PC-3 (cell line): ENCODE results near the gene RHEX. TPM values are rescaled to one million over a fixed set of nuclear protein-coding genes. Genes with fewer than 3 reads are reported as not detected.

Source experiments
- ATAC-seq: fragments of 200-7000 bp; cut with Tn5 transposase; 2 replicates; pipeline ENCODE4 v1.9.1; 2020; ENCODE audit warnings: mild to moderate bottlenecking, moderate library complexity
- BruUV-seq: library from RNA; stranded (reverse); fragments of 400-500 nt; replicated peaks from 2 replicates; lab custom pipeline; 2021; lab: Mats Ljungman, UMichigan
- CTCF ChIA-PET: fragments of 300-600 bp; sonication (Branson Sonifier 250); formaldehyde crosslinking; loops from one replicate; lab custom pipeline; 2022; ENCODE audit warnings: antibody characterized with exemption; lab: Charles Lee
- POLR2A ChIA-PET: fragments of 300-600 bp; sonication (Branson Sonifier 250); formaldehyde crosslinking; loops from one replicate; lab custom pipeline; 2022; ENCODE audit warnings: antibody characterized with exemption; ENCODE audit not compliant: unreplicated experiment; lab: Charles Lee
- DNase-seq: peaks from one replicate; pipeline ENCODE4 v3.0.0-alpha.2; 2015
- H2AFZ ChIP-seq: fragments of 300-600 bp; sonication (generic); 2 replicates; pipeline ENCODE4 v1.6.0; 2016; ENCODE audit warnings: antibody characterized with exemption, low read length
- H3F3A ChIP-seq: fragments of 300-600 bp; sonication (generic); one replicate; pipeline ENCODE4 v1.6.0; 2017; ENCODE audit warnings: antibody characterized with exemption, low read length, control low read depth, mild to moderate bottlenecking; ENCODE audit not compliant: unreplicated experiment
- H3K27ac ChIP-seq: fragments of 300-600 bp; sonication (generic); 2 replicates; pipeline ENCODE4 v1.5.1; 2016; ENCODE audit warnings: mild to moderate bottlenecking, low read length
- H3K27me3 ChIP-seq: fragments of 300-600 bp; sonication (generic); 2 replicates; pipeline ENCODE4 v1.6.1; 2016; ENCODE audit warnings: low read length, mixed read lengths
- H3K36me3 ChIP-seq: fragments of 300-600 bp; sonication (generic); 2 replicates; pipeline ENCODE4 v1.6.1; 2016; ENCODE audit warnings: low read depth, mixed run types, low read length, mixed read lengths
- H3K4me1 ChIP-seq: fragments of 300-600 bp; sonication (generic); 2 replicates; pipeline ENCODE4 v1.5.1; 2016; ENCODE audit warnings: low read length; ENCODE audit not compliant: insufficient read depth
- H3K4me2 ChIP-seq: fragments of 300-600 bp; sonication (generic); 2 replicates; pipeline ENCODE4 v1.6.0; 2016; ENCODE audit warnings: low read length
- H3K4me3 ChIP-seq: fragments of 300-600 bp; sonication (generic); 2 replicates; pipeline ENCODE4 v1.5.1; 2016; ENCODE audit warnings: mild to moderate bottlenecking, low read length, mixed read lengths
- H3K79me2 ChIP-seq: fragments of 300-600 bp; sonication (generic); 2 replicates; pipeline ENCODE4 v1.6.1; 2017; ENCODE audit warnings: low read length, mixed read lengths
- H3K9ac ChIP-seq: fragments of 300-600 bp; sonication (generic); 2 replicates; pipeline ENCODE4 v1.6.0; 2016; ENCODE audit warnings: mild to moderate bottlenecking, low read length
- H3K9me2 ChIP-seq: fragments of 300-600 bp; sonication (generic); replicated peaks from 2 replicates; pipeline ENCODE4 v1.6.1; 2016; ENCODE audit warnings: mixed run types, low read length, mixed read lengths
- H3K9me3 ChIP-seq: fragments of 300-600 bp; sonication (generic); 2 replicates; pipeline ENCODE4 v1.6.1; 2016; ENCODE audit warnings: low read length, mixed read lengths
- H4K20me1 ChIP-seq: fragments of 300-600 bp; sonication (generic); 2 replicates; pipeline ENCODE4 v1.6.1; 2016; ENCODE audit warnings: low read length, mixed read lengths
- CTCF ChIP-seq: fragments of 300-600 bp; sonication (generic); conservative IDR thresholded peaks from 2 replicates; pipeline ENCODE4 v1.5.1; 2017; ENCODE audit warnings: antibody characterized with exemption, low read depth, mild to moderate bottlenecking, low read length
- EZH2 ChIP-seq: fragments of 300-600 bp; sonication (generic); IDR thresholded peaks from one replicate; pipeline ENCODE4 v1.6.1; 2017; ENCODE audit warnings: antibody characterized with exemption, mild to moderate bottlenecking, low read length; ENCODE audit not compliant: unreplicated experiment
- EZH2phosphoT487 ChIP-seq: fragments of 300-600 bp; sonication (generic); IDR thresholded peaks from 2 replicates; pipeline ENCODE4 v1.6.1; 2018; ENCODE audit warnings: mild to moderate bottlenecking, antibody characterized with exemption, low read length, borderline replicate concordance
- intact Hi-C: fragments of 100-400 bp; cut with micrococcal nuclease; formaldehyde crosslinking; loops from 2 replicates; pipeline ENCODE4 v1.9.0; 2023
- total RNA-seq: library from RNA; depleted of rRNA; stranded (reverse); fragments of >200 nt; gene quantifications from 2 replicates; pipeline ENCODE4 v1.2.3, GENCODE V29; 2014

Gene RHEX
- total RNA-seq, 1 experiment from 2014 or later: not detected

- ATAC-seq (no peak), DNase-seq (no peak)
- Histone ChIP-seq H3K9me2 (no peaks in the 10 kb centered on the region), H3K9ac (no peak overlapping the region), H3K4me3 (no peak overlapping the region), H4K20me1 (no peaks in the 10 kb centered on the region), H3K4me2 (no peak overlapping the region), H3F3A (no peaks in the 10 kb centered on the region), H3K4me1 (no peaks in the 10 kb centered on the region), H3K36me3 (no peaks in the 10 kb centered on the region), H3K27ac (no peak overlapping the region), H3K27me3 (peaks cover 10% of the 10 kb centered on the region; the same call in 1 of the 2 replicates), H3K9me3 (no peaks in the 10 kb centered on the region), H2AFZ (no peak overlapping the region), H3K79me2 (no peaks in the 10 kb centered on the region)
- intact Hi-C loops: no loop called here
- no peak for TF ChIP-seq EZH2
- TF ChIP-seq CTCF: no peak
- no peak for TF ChIP-seq EZH2phosphoT487
- POLR2A ChIA-PET: no interaction called here
- no TSS peak for BruUV-seq
- CTCF ChIA-PET: no interaction called here
Observed at GRCh38 chr1:206013026-206013795, 39.8 kb upstream of the RHEX start.

DNA sequence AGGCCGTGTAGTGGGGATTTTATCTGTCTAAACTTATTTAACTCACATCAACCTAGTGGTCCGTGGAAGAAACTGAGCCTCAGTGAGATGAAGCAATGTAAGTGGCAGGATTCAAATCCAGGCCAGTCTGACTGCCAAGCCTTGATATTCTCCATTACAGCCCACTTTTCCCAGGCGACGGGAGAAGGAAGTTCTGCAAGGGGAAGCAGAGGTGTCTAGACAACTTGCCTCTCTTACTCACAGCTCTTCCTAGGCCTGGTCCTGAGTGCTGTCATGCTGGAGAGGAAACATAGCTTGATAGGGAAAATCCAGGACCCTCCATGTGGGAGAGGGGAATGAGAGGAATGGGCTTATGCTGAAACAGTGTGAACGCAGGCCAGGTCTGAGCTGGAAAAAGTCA, 38.4 kb upstream of the RHEX start:
- Histone ChIP-seq H3K27ac (no peak overlapping the region), H3K79me2 (no peaks in the 10 kb centered on the region), H4K20me1 (no peaks in the 10 kb centered on the region), H2AFZ (no peak overlapping the region), H3F3A (no peaks in the 10 kb centered on the region), H3K4me1 (no peaks in the 10 kb centered on the region), H3K9me3 (no peaks in the 10 kb centered on the region), H3K4me3 (no peak overlapping the region), H3K4me2 (no peak overlapping the region), H3K27me3 (0 out of 2 replicates have a peak, but pooled peaks cover 5% of the 10 kb centered on the region), H3K36me3 (no peaks in the 10 kb centered on the region), H3K9ac (no peak overlapping the region), H3K9me2 (no peaks in the 10 kb centered on the region)
- CTCF ChIA-PET: no interaction called here
- ATAC-seq: no peak
- no TSS peak for BruUV-seq
- POLR2A ChIA-PET: no interaction called here
- TF ChIP-seq EZH2 (no peak), CTCF (no peak), EZH2phosphoT487 (no peak)
- intact Hi-C loops: no loop called here
- no peak for DNase-seq

GRCh38 chr1:206015071-206015470, 37.9 kb upstream of the RHEX start:
- H3K9ac ChIP-seq: no peak overlapping the region
- intact Hi-C loops: no loop called here
- CTCF ChIA-PET: no interaction called here
- H3K4me1 ChIP-seq: no peaks in the 10 kb centered on the region
- no peak overlapping the region for H2AFZ ChIP-seq
- H3K27me3 ChIP-seq: 0 out of 2 replicates have a peak, but pooled peaks cover 4% of the 10 kb centered on the region
- ATAC-seq: no peak
- H3K9me3 ChIP-seq: no peaks in the 10 kb centered on the region
- no peak overlapping the region for H3K4me3 ChIP-seq
- H3K4me2 ChIP-seq: no peak overlapping the region
- no peaks in the 10 kb centered on the region for H3K9me2 ChIP-seq
- POLR2A ChIA-PET: no interaction called here
- no peak for TF ChIP-seq EZH2
- no peak for TF ChIP-seq CTCF
- TF ChIP-seq EZH2phosphoT487: no peak
- H3K36me3 ChIP-seq: no peaks in the 10 kb centered on the region
- no TSS peak for BruUV-seq
- no peaks in the 10 kb centered on the region for H4K20me1 ChIP-seq
- no peak for DNase-seq
- no peaks in the 10 kb centered on the region for H3K79me2 ChIP-seq
- no peak overlapping the region for H3K27ac ChIP-seq
- H3F3A ChIP-seq: no peaks in the 10 kb centered on the region
